Mucosa of rectum (tissue), 2 donors: ENCODE measurements around the gene NUP160.
"Not testable (repeated sequence)": the region's sequence is repeated elsewhere in the genome, so short reads cannot be mapped to it uniquely, and the experiment has no call there.

Experiments
- H3K27ac ChIP-seq, 2 donors: one replicate each; pipeline ENCODE4 v1.7.0; 2013; ENCODE audit warnings: inconsistent platforms in 2 of 2, low read depth in 2 of 2, low read length in 2 of 2
- H3K27me3 ChIP-seq, 2 donors: one replicate each; pipeline ENCODE4 v1.7.0; 2013; ENCODE audit warnings: low read length in 2 of 2; ENCODE audit not compliant: control insufficient read depth in 2 of 2, insufficient read depth in 2 of 2
- H3K36me3 ChIP-seq, 2 donors: one replicate each; pipeline ENCODE4 v1.7.0; 2013; ENCODE audit warnings: low read length in 2 of 2; ENCODE audit not compliant: control insufficient read depth in 2 of 2, insufficient read depth in 2 of 2
- H3K4me1 ChIP-seq, 2 donors: one replicate each; pipeline ENCODE4 v1.7.0; 2013; ENCODE audit warnings: low read length in 2 of 2, mild to moderate bottlenecking in 1 of 2; ENCODE audit not compliant: control insufficient read depth in 2 of 2, insufficient read depth in 2 of 2
- H3K4me3 ChIP-seq, 2 donors: one replicate each; pipeline ENCODE4 v1.7.0; 2013; ENCODE audit warnings: low read length in 2 of 2
- H3K9ac ChIP-seq, 2 donors: one replicate each; pipeline ENCODE4 v1.7.0; 2013; ENCODE audit warnings: low read length in 2 of 2, low read depth in 1 of 2, mild to moderate bottlenecking in 1 of 2
- H3K9me3 ChIP-seq, 2 donors: one replicate each; pipeline ENCODE4 v1.7.0; 2013; ENCODE audit warnings: low read length in 2 of 2; ENCODE audit not compliant: control insufficient read depth in 2 of 2
- donor health status: healthy.
- donor health status: Normal muscosa, but diverticular disease.

The NUP160 gene

DNA sequence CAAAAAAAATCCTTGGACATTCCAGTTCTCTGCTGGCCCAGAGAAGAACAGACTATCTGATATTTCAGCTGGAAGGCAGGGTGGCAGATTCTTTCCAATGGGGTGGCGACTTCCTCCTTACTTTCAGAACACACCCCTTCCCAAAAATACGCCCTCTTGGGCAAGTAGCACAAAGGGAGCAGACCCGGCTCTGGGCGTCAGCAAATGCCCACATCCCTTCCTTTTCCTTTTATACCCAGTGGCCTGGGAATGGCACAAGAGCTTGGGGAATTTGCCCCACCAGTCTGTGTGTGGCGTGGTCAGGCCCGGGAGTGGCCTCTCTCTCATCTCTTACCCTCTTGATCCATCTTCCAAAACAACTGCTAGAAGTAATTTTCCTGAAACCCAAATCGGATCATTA, 33.0 kb upstream of the NUP160 start:
- H3K4me3 ChIP-seq, result no peak overlapping the region
- no peaks in the 10 kb centered on the region for H3K9me3 ChIP-seq
- no peaks in the 10 kb centered on the region for H3K36me3 ChIP-seq
- H3K4me1 ChIP-seq, result no peaks in the 10 kb centered on the region
- no peaks in the 10 kb centered on the region for H3K27me3 ChIP-seq
- H3K9ac ChIP-seq, result no peak overlapping the region
- no peak overlapping the region for H3K27ac ChIP-seq

GRCh38 chr11:47879259-47880158, 31.4 kb upstream of the NUP160 start:
- Histone ChIP-seq H3K9me3 (peaks cover 0 to 6% of the 10 kb centered on the region in 2 donors), H3K27ac (no peak overlapping the region), H3K4me1 (no peaks in the 10 kb centered on the region), H3K4me3 (no peak overlapping the region), H3K36me3 (no peaks in the 10 kb centered on the region), H3K27me3 (no peaks in the 10 kb centered on the region), H3K9ac (no peak overlapping the region)

DNA sequence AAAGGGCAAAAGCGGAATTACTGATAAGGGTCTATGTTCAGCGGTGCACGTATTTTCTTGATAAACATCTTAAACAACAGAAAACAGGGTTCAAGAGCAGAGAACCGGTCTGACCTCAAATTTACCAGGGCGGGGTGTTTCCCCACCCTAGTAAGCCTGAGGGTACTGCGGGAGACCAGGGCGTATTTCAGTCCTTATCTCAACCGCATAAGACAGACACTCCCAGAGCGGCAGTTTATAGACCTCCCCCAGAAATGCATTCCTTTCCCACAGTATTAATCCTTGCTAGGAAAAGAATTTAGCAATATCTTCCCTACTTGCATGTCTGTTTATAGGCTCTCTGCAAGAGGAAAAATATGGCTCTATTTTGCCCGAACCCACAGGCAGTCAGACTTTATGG, 27.7 kb upstream of the NUP160 start:
- H3K9ac ChIP-seq, H3K27ac ChIP-seq, H3K4me1 ChIP-seq, H3K27me3 ChIP-seq, H3K9me3 ChIP-seq, H3K36me3 ChIP-seq, H3K4me3 ChIP-seq: not testable (repeated sequence)

- no peak overlapping the region for H3K4me3 ChIP-seq
- H3K36me3 ChIP-seq, result no peaks in the 10 kb centered on the region
- no peaks in the 10 kb centered on the region for H3K27me3 ChIP-seq
These were observed 22.3 kb upstream of the NUP160 start for GRCh38 chr11:47870404-47870803.

DNA sequence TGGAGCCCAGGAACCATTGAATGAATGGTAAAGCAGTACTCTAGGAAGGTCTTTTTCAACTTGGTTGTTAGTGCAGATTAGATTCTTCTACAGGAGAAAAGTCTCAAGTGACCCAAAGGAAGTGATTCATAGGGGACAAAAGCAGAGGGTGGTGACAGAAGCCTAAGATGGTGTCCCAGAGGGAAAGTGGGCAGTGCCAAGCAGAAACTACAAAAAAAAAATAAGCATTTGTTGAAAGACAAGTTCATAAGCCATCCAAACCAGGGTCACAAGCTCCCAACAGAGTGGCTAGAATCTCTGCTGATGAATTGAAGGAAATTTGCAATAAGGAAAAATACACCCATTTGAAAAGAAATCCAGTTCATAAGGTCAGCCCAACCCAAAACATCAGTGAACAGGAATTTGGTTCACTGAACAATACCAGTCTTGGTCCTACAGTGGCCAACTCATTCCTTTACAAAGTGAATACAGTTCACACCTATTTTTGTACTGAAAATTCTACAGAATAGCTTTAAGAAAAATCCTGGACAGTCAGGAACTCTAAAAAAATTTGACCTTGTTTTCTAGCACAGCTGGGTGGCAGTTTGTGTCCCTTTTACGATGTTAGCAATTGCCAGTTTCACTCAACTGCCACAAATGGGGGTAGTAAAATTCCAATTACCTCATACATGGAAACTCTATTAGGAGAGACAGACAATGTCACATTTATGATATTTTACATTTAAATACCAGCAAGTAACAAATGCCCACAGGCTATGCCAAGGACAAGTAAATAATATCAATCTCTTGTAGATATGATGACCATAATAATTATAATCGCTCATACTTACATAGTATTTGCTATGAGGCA, 21.6 kb upstream of the NUP160 start:
- H3K4me1 ChIP-seq, result no peaks in the 10 kb centered on the region
- H3K4me3 ChIP-seq, result no peak overlapping the region
- H3K9ac ChIP-seq, result no peak overlapping the region
- H3K36me3 ChIP-seq, result no peaks in the 10 kb centered on the region
- no peak overlapping the region for H3K27ac ChIP-seq
- no peaks in the 10 kb centered on the region for H3K27me3 ChIP-seq
- peaks cover 0 to under 1% of the 10 kb centered on the region in 2 donors for H3K9me3 ChIP-seq

More at GRCh38 chr11:47870404-47870803, 22.3 kb upstream of the NUP160 start:
- peaks cover 0 to 3% of the 10 kb centered on the region in 2 donors for H3K9me3 ChIP-seq
- H3K4me1 ChIP-seq, result no peaks in the 10 kb centered on the region
- H3K27ac ChIP-seq, result no peak overlapping the region
- H3K9ac ChIP-seq, result no peak overlapping the region

DNA sequence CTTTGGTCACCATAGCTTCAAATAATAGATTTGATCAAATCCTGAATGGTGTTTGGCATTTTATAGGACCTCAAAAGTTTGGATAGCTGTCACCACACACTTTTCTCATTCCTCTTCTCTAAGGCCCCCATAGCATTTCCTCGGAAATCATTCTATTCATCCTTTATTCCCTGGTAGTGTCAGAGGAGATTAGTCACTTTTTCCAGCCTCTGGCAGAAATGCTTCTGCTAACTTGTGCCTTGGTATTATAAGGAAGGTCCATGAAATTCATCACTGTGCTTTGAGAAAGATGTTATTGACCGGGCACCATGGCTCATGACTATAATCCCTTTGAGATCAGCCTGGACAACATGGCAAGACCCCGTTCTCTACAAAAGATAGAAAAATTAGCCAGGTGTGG, 19.7 kb upstream of the NUP160 start:
- Histone ChIP-seq H3K4me1 (peaks cover 0 to 3% of the 10 kb centered on the region in 2 donors), H3K27me3 (no peaks in the 10 kb centered on the region), H3K9me3 (no peaks in the 10 kb centered on the region), H3K27ac (no peak overlapping the region), H3K36me3 (no peaks in the 10 kb centered on the region), H3K9ac (no peak overlapping the region), H3K4me3 (no peak overlapping the region)

GRCh38 chr11:47866892-47867291, 18.7 kb upstream of the NUP160 start:
- not testable (repeated sequence) for H3K36me3 ChIP-seq, H3K4me1 ChIP-seq, H3K4me3 ChIP-seq, H3K9me3 ChIP-seq, H3K9ac ChIP-seq, H3K27me3 ChIP-seq, H3K27ac ChIP-seq

GRCh38 chr11:47864901-47865300, 16.8 kb upstream of the NUP160 start:
- no peaks in the 10 kb centered on the region for H3K9me3 ChIP-seq
- no peak overlapping the region for H3K9ac ChIP-seq
- H3K27ac ChIP-seq, result peak overlapping the region in 1 of 2 donors; percentile 48
- H3K4me1 ChIP-seq, result peaks cover 0 to 3% of the 10 kb centered on the region in 2 donors
- H3K36me3 ChIP-seq, result no peaks in the 10 kb centered on the region
- no peak overlapping the region for H3K4me3 ChIP-seq
- H3K27me3 ChIP-seq, result no peaks in the 10 kb centered on the region

DNA sequence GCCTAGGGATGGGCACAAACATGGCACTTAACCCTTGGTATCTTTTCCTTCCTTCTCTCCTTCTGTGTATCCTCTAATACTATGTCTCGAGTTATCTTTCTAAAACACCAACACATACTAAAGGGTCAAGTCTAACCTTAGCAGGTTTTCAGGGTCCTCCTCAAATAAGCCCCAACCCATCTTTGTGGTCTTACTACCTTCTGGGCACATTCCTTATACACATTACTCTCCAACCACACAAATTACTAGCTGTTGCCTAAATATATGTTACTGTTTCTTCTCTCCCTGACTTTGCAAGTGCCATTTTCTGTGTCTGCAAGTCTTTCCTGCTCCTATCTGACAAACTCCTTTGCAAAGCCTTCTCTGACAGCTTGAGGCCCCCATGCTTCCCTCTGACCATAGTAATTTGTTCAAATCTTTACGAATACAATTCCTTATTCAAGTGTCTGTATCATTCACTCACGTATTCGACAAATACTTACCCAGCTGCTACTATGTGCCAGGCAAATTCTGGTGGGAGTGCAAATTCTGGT, 15.8 kb upstream of the NUP160 start:
- Histone ChIP-seq H3K36me3 (no peaks in the 10 kb centered on the region), H3K4me1 (peaks cover 0 to 3% of the 10 kb centered on the region in 2 donors), H3K9ac (no peak overlapping the region), H3K27ac (peak overlapping the region; percentile 5 to 25), H3K4me3 (no peak overlapping the region), H3K27me3 (no peaks in the 10 kb centered on the region), H3K9me3 (no peaks in the 10 kb centered on the region)
